ENCODE results near the gene ENOX1. TPM values are rescaled to one million over a fixed set of nuclear protein-coding genes. Genes with fewer than 3 reads are reported as not detected.

ENOX1 gene
- total RNA-seq, 1 donor from 2014 or later = 8.7 TPM

GRCh38 chr13:43744261-43745031 is 42.3 kb downstream of the ENOX1 start:
- no peaks in the 10 kb centered on the region for H3K4me1 Mint-ChIP-seq (ENCODE audit: low read depth, unreplicated experiment)
- no peak overlapping the region for H3K4me3 Mint-ChIP-seq (ENCODE audit: unreplicated experiment)
- H3K27me3 Mint-ChIP-seq (ENCODE audit: unreplicated experiment) = peaks cover 2% of the 10 kb centered on the region
- no peak for DNase-seq
- TF ChIP-seq CTCF (IDR thresholded peaks at IDR 0.05; ENCODE audit: partially characterized antibody, unreplicated experiment) = no peak
- no peak overlapping the region for H3K27ac Mint-ChIP-seq (ENCODE audit: unreplicated experiment)
- H3K36me3 Mint-ChIP-seq (ENCODE audit: unreplicated experiment) = peaks cover 6% of the 10 kb centered on the region
- no peaks in the 10 kb centered on the region for H3K9me3 Mint-ChIP-seq (ENCODE audit: unreplicated experiment)

- H3K27ac Mint-ChIP-seq (ENCODE audit: unreplicated experiment) = no peak overlapping the region
- no peaks in the 10 kb centered on the region for H3K4me1 Mint-ChIP-seq (ENCODE audit: low read depth, unreplicated experiment)
- H3K27me3 Mint-ChIP-seq (ENCODE audit: unreplicated experiment) = peaks cover 2% of the 10 kb centered on the region
- H3K4me3 Mint-ChIP-seq (ENCODE audit: unreplicated experiment) = no peak overlapping the region
- TF ChIP-seq CTCF (IDR thresholded peaks at IDR 0.05; ENCODE audit: partially characterized antibody, unreplicated experiment) = no peak
- DNase-seq = no peak
- H3K9me3 Mint-ChIP-seq (ENCODE audit: unreplicated experiment) = no peaks in the 10 kb centered on the region
- peaks cover 6% of the 10 kb centered on the region for H3K36me3 Mint-ChIP-seq (ENCODE audit: unreplicated experiment)
These were observed 43.9 kb downstream of the ENOX1 start for GRCh38 chr13:43742911-43743310.

GRCh38 chr13:43737392-43737923 is 49.3 kb downstream of the ENOX1 start:
- Mint-ChIP-seq H3K36me3 (ENCODE audit: unreplicated experiment) (peaks cover 5% of the 10 kb centered on the region), H3K9me3 (ENCODE audit: unreplicated experiment) (no peaks in the 10 kb centered on the region), H3K27ac (ENCODE audit: unreplicated experiment) (no peak overlapping the region), H3K4me1 (ENCODE audit: low read depth, unreplicated experiment) (no peaks in the 10 kb centered on the region), H3K27me3 (ENCODE audit: unreplicated experiment) (peaks cover 2% of the 10 kb centered on the region), H3K4me3 (ENCODE audit: unreplicated experiment) (no peak overlapping the region)
- TF ChIP-seq CTCF (IDR thresholded peaks at IDR 0.05; ENCODE audit: partially characterized antibody, unreplicated experiment) = no peak
- no peak for DNase-seq

- Mint-ChIP-seq H3K27me3 (ENCODE audit: unreplicated experiment) (no peaks in the 10 kb centered on the region), H3K36me3 (ENCODE audit: unreplicated experiment) (no peaks in the 10 kb centered on the region), H3K4me3 (ENCODE audit: unreplicated experiment) (no peak overlapping the region), H3K4me1 (ENCODE audit: low read depth, unreplicated experiment) (no peaks in the 10 kb centered on the region), H3K27ac (ENCODE audit: unreplicated experiment) (no peak overlapping the region), H3K9me3 (ENCODE audit: unreplicated experiment) (no peaks in the 10 kb centered on the region)
- DNase-seq = no peak
- no peak for TF ChIP-seq CTCF (IDR thresholded peaks at IDR 0.05; ENCODE audit: partially characterized antibody, unreplicated experiment)
These were observed 54.0 kb downstream of the ENOX1 start for GRCh38 chr13:43732726-43733125.

GRCh38 chr13:43731296-43731695 is 55.5 kb downstream of the ENOX1 start:
- DNase-seq = no peak
- no peak for TF ChIP-seq CTCF (IDR thresholded peaks at IDR 0.05; ENCODE audit: partially characterized antibody, unreplicated experiment)
- no peak overlapping the region for H3K27ac Mint-ChIP-seq (ENCODE audit: unreplicated experiment)
- H3K4me3 Mint-ChIP-seq (ENCODE audit: unreplicated experiment) = no peak overlapping the region
- peaks cover 1% of the 10 kb centered on the region for H3K27me3 Mint-ChIP-seq (ENCODE audit: unreplicated experiment)
- no peaks in the 10 kb centered on the region for H3K36me3 Mint-ChIP-seq (ENCODE audit: unreplicated experiment)
- no peaks in the 10 kb centered on the region for H3K4me1 Mint-ChIP-seq (ENCODE audit: low read depth, unreplicated experiment)
- H3K9me3 Mint-ChIP-seq (ENCODE audit: unreplicated experiment) = no peaks in the 10 kb centered on the region
